GM12878 (cell line): ENCODE measurements around the gene STK35.

Experiments
- BRCA1 ChIP-seq: IDR thresholded peaks from 2 replicates; pipeline ENCODE4 v1.6.1; 2011; ENCODE audit warnings: low read depth, low read length, improper control_type of control experiment
- CTCF ChIP-seq, 3 experiments: IDR thresholded peaks in 2 of 3; conservative IDR thresholded peaks in 1 of 3; 2 replicates each; pipeline ENCODE4 v1.5.1; 2011; ENCODE audit warnings: low read depth in 3 of 3, low read length in 3 of 3, mild to moderate bottlenecking in 3 of 3, control low read depth in 2 of 3, moderate library complexity in 2 of 3, inconsistent platforms in 1 of 3, mixed read lengths in 1 of 3; ENCODE audit not compliant: control insufficient read depth in 2 of 3, insufficient read depth in 1 of 3; ENCODE audit errors: extremely low read depth in 1 of 3
- ETV6 ChIP-seq, 2 experiments: fragments of 450-650 bp in 1 of 2; IDR thresholded peaks in 1 of 2; conservative IDR thresholded peaks in 1 of 2; 2 replicates each; pipeline ENCODE4 v1.6.1; 2014; ENCODE audit warnings: antibody characterized with exemption in 1 of 2, borderline replicate concordance in 1 of 2, low read depth in 1 of 2, mild to moderate bottlenecking in 1 of 2, moderate library complexity in 1 of 2
- JUND ChIP-seq: IDR thresholded peaks from 2 replicates; pipeline ENCODE4 v1.6.1; 2012; ENCODE audit warnings: low read depth, mild to moderate bottlenecking, low read length, improper control_type of control experiment, moderate library complexity
- POLR2A ChIP-seq: IDR thresholded peaks from 2 replicates; pipeline ENCODE4 v1.6.1; 2011; ENCODE audit warnings: low read depth, mild to moderate bottlenecking, low read length
- REST ChIP-seq: IDR thresholded peaks from 2 replicates; pipeline ENCODE4 v1.6.1; 2012; ENCODE audit warnings: mild to moderate bottlenecking, low read depth, low read length
- SIN3A ChIP-seq: IDR thresholded peaks from 2 replicates; pipeline ENCODE4 v1.6.1; 2012; ENCODE audit warnings: low read depth, low read length, improper control_type of control experiment
- SMARCA5 ChIP-seq: fragments of 450-650 bp; IDR thresholded peaks from 2 replicates; pipeline ENCODE4 v1.6.1; 2017; ENCODE audit warnings: mild to moderate bottlenecking
- SREBF2 ChIP-seq: IDR thresholded peaks from 2 replicates; pipeline ENCODE4 v1.6.1; 2012; ENCODE audit warnings: mild to moderate bottlenecking, low read length
- ZBTB33 ChIP-seq: fragments of 450-650 bp; IDR thresholded peaks from 2 replicates; pipeline ENCODE4 v1.6.1; 2017; ENCODE audit warnings: mild to moderate bottlenecking
- ZBTB40 ChIP-seq: fragments of 450-650 bp; IDR thresholded peaks from 2 replicates; pipeline ENCODE4 v1.6.1; 2016; ENCODE audit warnings: mild to moderate bottlenecking, moderate library complexity, borderline replicate concordance

- TF ChIP-seq BRCA1 (no peak), ZBTB33 (no peak), REST (no peak), ZBTB40 (no peak), CTCF (IDR thresholded peaks at IDR 0.05 in 2 of 3, conservative IDR thresholded peaks at IDR 0.05 in 1 of 3; ENCODE audit: control insufficient read depth in 2 of 3, extremely low read depth in 1 of 3, insufficient read depth in 1 of 3, low read depth in 3 of 3, low read length in 3 of 3) (no peak), JUND (no peak), SIN3A (no peak), ETV6 (conservative IDR thresholded peaks at IDR 0.05 in 1 of 2, IDR thresholded peaks at IDR 0.05 in 1 of 2; ENCODE audit: borderline replicate concordance in 1 of 2, low read depth in 1 of 2) (no peak), POLR2A (no peak), SREBF2 (no peak), SMARCA5 (no peak)
Observed at GRCh38 chr20:2138396-2138795, 36.8 kb downstream of the STK35 start.
